A673 (cell line): ENCODE measurements around the gene NAXD. TPM values are rescaled to one million over a fixed set of nuclear protein-coding genes. Genes with fewer than 3 reads are reported as not detected.
"Not testable (repeated sequence)": the region's sequence is repeated elsewhere in the genome, so short reads cannot be mapped to it uniquely, and the experiment has no call there.

ENCODE experiments used
- BruUV-seq: library from RNA; stranded (reverse); fragments of 400-500 nt; replicated peaks from 2 replicates; lab custom pipeline; 2021; lab: Mats Ljungman, UMichigan
- CTCF ChIA-PET: fragments of 300-600 bp; sonication (Branson Sonifier 250); formaldehyde crosslinking; loops from one replicate; lab custom pipeline; 2022; ENCODE audit warnings: antibody characterized with exemption; lab: Charles Lee
- POLR2A ChIA-PET: fragments of 300-600 bp; sonication (Branson Sonifier 250); formaldehyde crosslinking; loops from one replicate; lab custom pipeline; 2022; ENCODE audit warnings: antibody characterized with exemption; ENCODE audit not compliant: low non-redundant PET; lab: Charles Lee
- DNase-seq: peaks from one replicate; pipeline ENCODE4 v3.0.0-alpha.2; 2015; ENCODE audit warnings: low spot score
- H3K27ac ChIP-seq: fragments of 200-600 bp; sonication (generic); 2 replicates; pipeline ENCODE4 v1.5.1; 2016; ENCODE audit warnings: mixed run types, low read depth, mild to moderate bottlenecking, mixed read lengths, antibody characterized with exemption, low read length; ENCODE audit not compliant: poor library complexity, severe bottlenecking
- H3K27me3 ChIP-seq: fragments of 200-600 bp; sonication (generic); replicated peaks from 2 replicates; pipeline ENCODE4 v1.6.1; 2017; ENCODE audit warnings: mixed run types, low read depth, mild to moderate bottlenecking, mixed read lengths, antibody characterized with exemption, low read length; ENCODE audit not compliant: insufficient read depth, poor library complexity
- H3K36me3 ChIP-seq: fragments of 200-600 bp; sonication (generic); 2 replicates; pipeline ENCODE4 v1.6.1; 2016; ENCODE audit warnings: mixed run types, mild to moderate bottlenecking, mixed read lengths, antibody characterized with exemption, low read length; ENCODE audit not compliant: insufficient read depth, poor library complexity, severe bottlenecking
- H3K4me1 ChIP-seq: fragments of 200-600 bp; sonication (generic); 2 replicates; pipeline ENCODE4 v1.6.1; 2017; ENCODE audit warnings: mixed run types, mild to moderate bottlenecking, mixed read lengths, antibody characterized with exemption, low read length; ENCODE audit not compliant: insufficient read depth, poor library complexity, severe bottlenecking
- H3K4me3 ChIP-seq: fragments of 200-600 bp; sonication (generic); 2 replicates; pipeline ENCODE4 v1.5.1; 2016; ENCODE audit warnings: low read depth, mixed run types, mild to moderate bottlenecking, mixed read lengths, low read length; ENCODE audit not compliant: poor library complexity, severe bottlenecking
- H3K9me3 ChIP-seq: fragments of 200-600 bp; sonication (generic); 2 replicates; pipeline ENCODE4 v1.6.1; 2016; ENCODE audit warnings: mixed run types, low read depth, mild to moderate bottlenecking, mixed read lengths, antibody characterized with exemption, low read length; ENCODE audit not compliant: poor library complexity, severe bottlenecking
- EZH2 ChIP-seq: fragments of 200-600 bp; sonication (generic); IDR thresholded peaks from 2 replicates; pipeline ENCODE4 v1.6.1; 2017; ENCODE audit warnings: borderline replicate concordance, low read depth, mild to moderate bottlenecking, mixed read lengths, antibody characterized with exemption, low read length; ENCODE audit not compliant: poor library complexity, severe bottlenecking
- intact Hi-C: fragments of 100-400 bp; cut with micrococcal nuclease; formaldehyde crosslinking; loops from one replicate; pipeline ENCODE4 v1.10.0; 2022; ENCODE audit not compliant: unreplicated experiment
- total RNA-seq: library from RNA; stranded (reverse); gene quantifications from 2 replicates; pipeline ENCODE4 v1.2.3, GENCODE V29; 2021
- TF ChIP-seq, protein P1 (sequence below): fragments of 300-800, 200-600 bp; sonication (generic); conservative IDR thresholded peaks from 2 replicates; pipeline ENCODE4 v1.5.1; 2017; ENCODE audit warnings: low read depth, mild to moderate bottlenecking, antibody characterized with exemption, low read length, moderate library complexity, mixed read lengths

Gene NAXD
- total RNA-seq, 1 experiment from 2014 or later, result 27.9 TPM

DNA sequence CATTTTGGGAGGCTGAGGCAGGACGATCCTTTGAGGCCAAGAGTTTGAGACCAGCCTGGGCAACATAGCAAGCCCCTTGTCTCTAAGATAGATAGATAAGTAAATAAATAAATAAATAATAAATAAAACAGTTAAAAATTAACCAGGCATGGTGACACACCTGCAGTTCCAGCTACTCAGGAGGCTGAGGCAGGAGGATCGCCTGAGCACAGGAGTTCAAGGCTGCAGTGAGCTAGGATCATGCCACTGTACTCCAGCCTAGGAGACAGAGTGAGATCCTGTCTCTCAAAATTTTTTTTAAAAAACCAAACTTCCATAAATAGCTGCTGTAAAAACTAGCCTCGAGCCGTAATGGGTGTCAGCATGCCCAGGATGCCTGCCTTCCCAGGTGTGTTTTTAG is 14.4 kb upstream of the NAXD start:
- ChIA-PET CTCF (no interaction called here), POLR2A (no interaction called here)
- Histone ChIP-seq H3K4me3 (no peak overlapping the region), H3K9me3 (no peaks in the 10 kb centered on the region), H3K27ac (no peak overlapping the region), H3K27me3 (no peaks in the 10 kb centered on the region), H3K4me1 (no peaks in the 10 kb centered on the region), H3K36me3 (no peaks in the 10 kb centered on the region)
- intact Hi-C loops, result no loop called here
- no peak for TF ChIP-seq EZH2
- TF ChIP-seq, protein P1, sequence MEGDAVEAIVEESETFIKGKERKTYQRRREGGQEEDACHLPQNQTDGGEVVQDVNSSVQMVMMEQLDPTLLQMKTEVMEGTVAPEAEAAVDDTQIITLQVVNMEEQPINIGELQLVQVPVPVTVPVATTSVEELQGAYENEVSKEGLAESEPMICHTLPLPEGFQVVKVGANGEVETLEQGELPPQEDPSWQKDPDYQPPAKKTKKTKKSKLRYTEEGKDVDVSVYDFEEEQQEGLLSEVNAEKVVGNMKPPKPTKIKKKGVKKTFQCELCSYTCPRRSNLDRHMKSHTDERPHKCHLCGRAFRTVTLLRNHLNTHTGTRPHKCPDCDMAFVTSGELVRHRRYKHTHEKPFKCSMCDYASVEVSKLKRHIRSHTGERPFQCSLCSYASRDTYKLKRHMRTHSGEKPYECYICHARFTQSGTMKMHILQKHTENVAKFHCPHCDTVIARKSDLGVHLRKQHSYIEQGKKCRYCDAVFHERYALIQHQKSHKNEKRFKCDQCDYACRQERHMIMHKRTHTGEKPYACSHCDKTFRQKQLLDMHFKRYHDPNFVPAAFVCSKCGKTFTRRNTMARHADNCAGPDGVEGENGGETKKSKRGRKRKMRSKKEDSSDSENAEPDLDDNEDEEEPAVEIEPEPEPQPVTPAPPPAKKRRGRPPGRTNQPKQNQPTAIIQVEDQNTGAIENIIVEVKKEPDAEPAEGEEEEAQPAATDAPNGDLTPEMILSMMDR, result no peak
- no TSS peak for BruUV-seq
- DNase-seq, result no peak

DNA sequence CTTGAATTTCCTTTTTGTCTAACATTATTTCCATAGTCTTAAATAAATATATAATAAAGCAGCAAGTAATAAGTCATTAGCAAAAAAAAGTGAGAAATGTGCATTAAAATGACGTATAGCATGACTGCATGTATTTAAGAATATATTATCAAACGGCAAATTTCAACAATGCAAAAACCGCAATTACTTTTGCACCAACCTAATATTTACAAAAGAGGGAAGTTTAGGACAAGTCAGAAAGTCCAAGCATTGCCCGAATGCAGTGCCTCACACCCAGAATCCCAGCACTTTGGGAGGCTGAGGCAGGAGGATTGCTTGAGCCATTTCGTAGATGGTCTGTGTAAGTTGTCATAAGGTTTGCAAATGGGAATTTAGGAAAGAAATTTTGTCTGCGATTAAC is 10.2 kb upstream of the NAXD start:
- Histone ChIP-seq H3K4me3 (no peak overlapping the region), H3K36me3 (no peaks in the 10 kb centered on the region), H3K9me3 (no peaks in the 10 kb centered on the region), H3K27ac (no peak overlapping the region), H3K4me1 (no peaks in the 10 kb centered on the region), H3K27me3 (no peaks in the 10 kb centered on the region)
- no peak for DNase-seq
- no TSS peak for BruUV-seq
- ChIA-PET POLR2A (no interaction called here), CTCF (no interaction called here)
- no peak for TF ChIP-seq EZH2
- TF ChIP-seq, protein P1, result no peak
- intact Hi-C loops, result no loop called here

DNA sequence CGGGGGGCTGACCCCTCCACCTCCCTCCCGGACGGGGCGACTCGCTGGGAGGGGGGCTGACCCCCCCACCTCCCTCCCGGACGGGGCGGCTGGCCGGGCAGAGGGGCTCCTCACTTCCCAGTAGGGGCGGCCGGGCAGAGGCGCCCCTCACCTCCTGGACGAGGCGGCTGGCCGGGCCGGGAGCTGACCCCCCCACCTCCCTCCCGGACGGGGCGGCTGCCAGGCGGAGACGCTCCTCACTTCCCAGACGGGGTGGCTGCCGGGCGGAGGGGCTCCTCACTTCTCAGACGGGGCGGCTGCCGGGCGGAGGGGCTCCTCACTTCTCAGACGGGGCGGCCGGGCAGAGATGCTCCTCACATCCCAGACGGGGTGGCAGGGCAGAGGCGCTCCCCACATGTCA is 9.1 kb upstream of the NAXD start:
- CTCF ChIA-PET, H3K4me1 ChIP-seq, H3K36me3 ChIP-seq, H3K4me3 ChIP-seq, POLR2A ChIA-PET, DNase-seq, intact Hi-C loops, H3K27me3 ChIP-seq, H3K9me3 ChIP-seq, BruUV-seq, H3K27ac ChIP-seq: not testable (repeated sequence)

GRCh38 chr13:110607675-110608224 is 7.6 kb upstream of the NAXD start:
- Histone ChIP-seq H3K4me3 (no peak overlapping the region), H3K36me3 (no peaks in the 10 kb centered on the region), H3K4me1 (no peaks in the 10 kb centered on the region), H3K9me3 (no peaks in the 10 kb centered on the region), H3K27ac (no peak overlapping the region), H3K27me3 (no peaks in the 10 kb centered on the region)
- DNase-seq, result no peak
- BruUV-seq, result no TSS peak
- ChIA-PET CTCF (no interaction called here), POLR2A (no interaction called here)
- no peak for TF ChIP-seq EZH2
- TF ChIP-seq, protein P1, result no peak
- intact Hi-C loops, result loop anchor here (2.0 kb wide), 1 partner anchor 61 kb away; no protein-coding TSS in a partner anchor
